ENCODE measurements around the gene NAP1L4. TPM values are rescaled to one million over a fixed set of nuclear protein-coding genes. Genes with fewer than 3 reads are reported as not detected.

The NAP1L4 gene
- total RNA-seq, 1 donor: 99.6 TPM

DNA sequence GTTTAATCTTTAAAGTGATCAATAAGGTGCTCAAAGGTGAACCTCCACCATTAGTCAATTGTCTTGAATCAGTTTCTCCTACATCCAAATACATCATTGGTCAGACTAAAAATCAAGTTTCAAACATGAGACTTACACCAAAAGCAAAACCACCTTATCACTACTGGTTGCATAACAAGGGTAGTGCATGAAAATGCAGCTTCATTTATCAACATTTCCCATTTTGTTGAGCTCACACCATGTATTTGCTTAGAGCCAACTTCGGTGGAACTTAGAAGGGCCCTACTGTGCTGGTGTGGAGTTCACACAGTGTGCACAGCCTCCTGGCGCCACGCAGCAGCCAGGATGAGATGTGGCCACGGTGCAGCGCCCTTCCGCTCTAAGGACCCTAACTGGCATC is 39.8 kb downstream of the NAP1L4 start:
- no peak for DNase-seq (ENCODE audit: low read depth)
- no peak overlapping the region for H3K4me3 ChIP-seq (ENCODE audit: low read depth, low read length)
- TF ChIP-seq, protein P1, sequence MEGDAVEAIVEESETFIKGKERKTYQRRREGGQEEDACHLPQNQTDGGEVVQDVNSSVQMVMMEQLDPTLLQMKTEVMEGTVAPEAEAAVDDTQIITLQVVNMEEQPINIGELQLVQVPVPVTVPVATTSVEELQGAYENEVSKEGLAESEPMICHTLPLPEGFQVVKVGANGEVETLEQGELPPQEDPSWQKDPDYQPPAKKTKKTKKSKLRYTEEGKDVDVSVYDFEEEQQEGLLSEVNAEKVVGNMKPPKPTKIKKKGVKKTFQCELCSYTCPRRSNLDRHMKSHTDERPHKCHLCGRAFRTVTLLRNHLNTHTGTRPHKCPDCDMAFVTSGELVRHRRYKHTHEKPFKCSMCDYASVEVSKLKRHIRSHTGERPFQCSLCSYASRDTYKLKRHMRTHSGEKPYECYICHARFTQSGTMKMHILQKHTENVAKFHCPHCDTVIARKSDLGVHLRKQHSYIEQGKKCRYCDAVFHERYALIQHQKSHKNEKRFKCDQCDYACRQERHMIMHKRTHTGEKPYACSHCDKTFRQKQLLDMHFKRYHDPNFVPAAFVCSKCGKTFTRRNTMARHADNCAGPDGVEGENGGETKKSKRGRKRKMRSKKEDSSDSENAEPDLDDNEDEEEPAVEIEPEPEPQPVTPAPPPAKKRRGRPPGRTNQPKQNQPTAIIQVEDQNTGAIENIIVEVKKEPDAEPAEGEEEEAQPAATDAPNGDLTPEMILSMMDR (IDR thresholded peaks at IDR 0.05; ENCODE audit: insufficient read depth, low read length): no peak

DNA sequence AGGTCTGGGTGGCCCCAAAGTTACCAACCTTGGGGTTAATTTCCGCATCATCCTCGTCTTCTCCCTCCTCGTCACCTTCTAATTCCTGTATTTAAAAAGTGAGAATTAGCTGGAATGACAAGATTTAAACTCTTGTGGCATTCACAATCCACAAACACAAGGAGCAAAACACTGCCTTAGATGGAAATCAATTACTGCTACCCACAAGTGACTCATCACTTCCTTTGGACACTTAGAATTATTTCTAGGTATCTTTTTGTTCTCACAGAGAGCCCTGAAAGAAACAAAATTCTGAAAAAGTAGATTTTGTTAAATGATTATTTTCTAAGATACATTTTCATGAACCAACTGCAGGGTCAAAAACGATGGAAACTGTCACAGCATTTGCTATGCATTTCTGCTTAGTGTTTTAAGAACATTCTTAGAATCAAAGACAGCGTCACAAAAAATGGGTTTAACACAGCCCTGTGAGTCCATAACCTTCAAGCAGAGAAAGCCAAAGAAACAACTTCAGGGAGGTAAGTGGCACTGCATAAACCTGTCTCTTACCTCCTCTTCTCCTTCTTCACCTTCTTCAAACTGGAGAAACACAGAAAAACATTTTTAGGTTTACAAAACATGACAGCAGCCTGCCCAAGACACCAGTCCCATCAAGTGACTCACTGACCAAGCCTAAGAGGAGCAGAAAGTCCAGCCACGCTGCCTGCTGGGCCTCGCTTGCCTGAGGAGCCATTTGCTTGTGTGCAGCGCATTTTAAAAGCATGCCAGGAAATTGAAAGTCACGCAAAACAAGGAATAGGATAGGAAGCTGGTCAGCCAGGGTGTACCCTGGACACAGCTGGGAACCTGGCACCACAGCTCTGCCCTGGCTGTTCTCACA is 40.7 kb downstream of the NAP1L4 start:
- H3K4me3 ChIP-seq (ENCODE audit: low read depth, low read length): no peak overlapping the region
- DNase-seq (ENCODE audit: low read depth): peak; percentile 28
- TF ChIP-seq, protein P1 (IDR thresholded peaks at IDR 0.05; ENCODE audit: insufficient read depth, low read length): no peak

DNA sequence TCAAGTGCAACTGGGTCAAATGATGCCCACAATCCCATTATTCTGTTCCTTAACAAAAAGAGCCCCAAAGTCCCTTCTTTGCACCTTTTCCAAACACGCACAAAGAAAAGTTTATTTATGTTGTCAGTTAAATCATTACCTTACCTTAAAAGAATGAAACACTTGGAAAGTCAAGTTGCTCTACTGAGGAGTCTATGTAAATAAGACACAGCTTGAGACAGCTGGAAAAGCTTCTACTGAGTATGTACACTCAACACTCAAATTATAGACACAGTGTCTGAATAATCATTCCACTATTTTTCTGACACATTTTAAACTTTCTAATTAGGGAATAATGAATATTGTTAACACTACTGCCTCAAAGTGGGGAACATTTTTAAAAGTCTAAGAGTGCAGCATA is 41.3 kb downstream of the NAP1L4 start:
- DNase-seq (ENCODE audit: low read depth): no peak
- no peak overlapping the region for H3K4me3 ChIP-seq (ENCODE audit: low read depth, low read length)
- TF ChIP-seq, protein P1 (IDR thresholded peaks at IDR 0.05; ENCODE audit: insufficient read depth, low read length): no peak

DNA sequence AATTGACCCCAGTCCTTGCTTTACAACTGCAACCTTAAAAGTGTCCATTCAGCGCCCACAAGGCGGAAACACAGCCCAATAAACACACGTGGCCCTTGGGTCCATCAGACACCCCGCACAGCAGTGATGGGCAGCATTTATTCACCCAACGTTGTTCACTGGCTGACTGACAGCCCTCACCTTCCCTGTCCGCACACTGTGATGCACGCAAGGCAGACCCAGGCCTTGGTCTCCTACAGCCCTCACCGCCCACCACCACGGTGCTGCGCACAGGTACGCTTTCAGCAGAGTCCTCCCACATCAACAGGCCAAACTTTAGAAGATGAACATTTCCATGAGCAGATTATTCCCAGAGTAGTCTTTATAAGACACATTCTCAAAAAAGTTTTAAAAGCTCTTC is 42.2 kb downstream of the NAP1L4 start:
- DNase-seq (ENCODE audit: low read depth): no peak
- TF ChIP-seq, protein P1 (IDR thresholded peaks at IDR 0.05; ENCODE audit: insufficient read depth, low read length): no peak
- no peak overlapping the region for H3K4me3 ChIP-seq (ENCODE audit: low read depth, low read length)

DNA sequence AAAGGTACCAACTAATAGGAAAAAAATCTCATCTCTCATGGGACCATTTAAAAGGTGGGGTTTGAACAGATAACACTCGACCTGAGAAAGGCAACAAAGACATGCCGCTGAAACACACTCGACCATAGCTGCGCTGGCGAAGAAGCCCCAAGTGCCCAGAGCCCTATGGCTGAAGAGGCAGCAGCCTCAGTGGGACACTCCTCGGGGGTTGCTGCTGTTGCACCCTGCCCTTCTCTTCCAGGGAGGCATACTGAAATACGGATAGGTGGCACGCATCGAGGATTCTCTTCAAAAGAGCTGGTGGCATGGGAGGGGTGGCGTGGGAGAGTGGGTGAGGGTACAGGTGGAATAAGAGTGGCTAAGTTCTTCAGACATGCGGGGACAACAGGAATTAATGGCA is 44.4 kb downstream of the NAP1L4 start:
- H3K4me3 ChIP-seq (ENCODE audit: low read depth, low read length): no peak overlapping the region
- DNase-seq (ENCODE audit: low read depth): no peak
- TF ChIP-seq, protein P1 (IDR thresholded peaks at IDR 0.05; ENCODE audit: insufficient read depth, low read length): no peak

DNA sequence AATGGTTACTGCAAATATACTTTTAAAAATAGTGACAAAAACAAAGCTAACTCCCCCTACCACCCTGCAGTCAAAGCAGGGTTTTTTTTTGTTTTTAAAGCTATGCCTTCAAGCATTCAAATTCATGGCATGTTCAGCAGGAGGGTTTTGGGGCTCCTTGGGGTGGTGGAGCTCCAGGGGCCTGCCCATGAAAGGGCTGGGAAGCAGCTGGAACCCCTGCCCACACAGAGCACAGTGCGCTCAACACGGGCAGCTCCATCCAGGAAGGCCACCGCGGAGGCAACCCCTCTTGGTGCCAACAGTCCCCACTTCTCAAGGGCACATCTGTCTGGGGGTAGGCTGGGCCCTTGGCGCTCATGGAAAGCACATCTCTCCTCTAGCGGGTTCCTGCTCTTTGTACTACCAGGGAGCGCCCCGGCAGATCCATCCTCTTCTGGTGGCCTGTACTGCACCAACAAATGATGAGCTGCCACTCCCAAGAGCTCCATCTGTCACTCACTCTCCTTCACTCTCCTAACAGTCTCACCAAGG is 46.3 kb downstream of the NAP1L4 start:
- DNase-seq (ENCODE audit: low read depth): no peak
- TF ChIP-seq, protein P1 (IDR thresholded peaks at IDR 0.05; ENCODE audit: insufficient read depth, low read length): no peak
- H3K4me3 ChIP-seq (ENCODE audit: low read depth, low read length): no peak overlapping the region
